Gastroesophageal sphincter (tissue), 3 donors: ENCODE data around the gene RPL32.

Source experiments
- EP300 ChIP-seq: sonication (generic); formaldehyde crosslinking; IDR thresholded peaks from one replicate; pipeline ENCODE4 v1.6.1; 2017; ENCODE audit warnings: antibody characterized with exemption, mild to moderate bottlenecking
- POLR2A ChIP-seq, 2 donors: fragments of 450-650 bp; IDR thresholded peaks; one replicate each; pipeline ENCODE4 v1.6.1; 2017; ENCODE audit warnings: antibody characterized with exemption in 2 of 2, mild to moderate bottlenecking in 2 of 2, moderate library complexity in 1 of 2
- TF ChIP-seq, protein P1 (sequence below), 4 experiments: fragments of 200-600 bp in 2 of 4; fragments of 450-650 bp in 2 of 4; sonication (generic) in 1 of 4; IDR thresholded peaks; one replicate each; pipeline ENCODE4 v1.5.1; 2017 to 2019; ENCODE audit warnings: antibody characterized with exemption in 4 of 4, mild to moderate bottlenecking in 2 of 4, moderate library complexity in 2 of 4

DNA sequence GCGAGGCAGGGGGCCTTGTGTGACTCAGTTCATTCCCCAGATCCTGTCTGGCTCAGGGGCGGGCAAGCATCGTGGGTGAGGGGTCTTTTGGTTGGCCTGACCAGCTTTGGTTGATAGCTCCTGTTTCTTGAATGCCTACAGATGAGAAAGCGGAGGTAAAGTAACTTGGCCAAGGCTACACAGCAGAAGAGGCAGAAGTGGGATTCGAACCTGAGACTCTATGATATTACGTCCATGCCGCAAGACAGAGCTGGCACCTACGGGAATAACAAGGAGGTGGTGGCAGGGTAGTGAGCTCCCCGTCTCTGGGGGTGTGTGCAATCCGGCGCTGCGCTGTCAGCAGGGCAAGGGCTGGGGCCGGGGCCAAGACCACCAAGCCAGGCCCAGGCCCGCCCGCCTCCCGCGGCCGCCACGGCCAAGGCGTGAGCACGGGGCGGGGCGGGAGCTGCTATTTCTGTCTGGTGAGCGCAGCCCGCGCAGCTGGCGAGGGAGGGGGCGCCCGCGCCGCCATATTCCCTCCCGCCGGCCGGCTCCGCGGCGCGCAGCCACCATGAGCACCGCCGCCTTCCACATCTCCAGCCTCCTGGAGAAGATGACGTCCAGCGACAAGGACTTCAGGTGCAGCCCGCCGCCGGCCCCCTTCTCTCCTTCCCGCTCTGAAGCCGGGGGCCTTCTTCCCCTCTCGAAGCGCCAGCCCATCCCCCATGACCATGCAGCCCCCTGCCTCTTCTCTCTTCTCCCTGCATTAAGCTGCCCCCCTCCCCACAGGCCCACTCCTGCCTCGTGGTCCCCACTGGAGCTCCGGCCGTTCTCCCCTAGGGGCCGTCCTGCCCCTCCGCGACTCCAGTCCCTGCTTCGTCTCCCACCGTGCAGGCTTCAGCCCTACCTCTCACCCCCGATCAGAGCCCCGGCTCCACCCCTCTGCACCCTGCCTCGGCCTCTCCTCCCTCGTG, 44.9 kb downstream of the RPL32 start, which contains the start of gene CAND2:
- TF ChIP-seq EP300: no peak
- TF ChIP-seq, protein P1, sequence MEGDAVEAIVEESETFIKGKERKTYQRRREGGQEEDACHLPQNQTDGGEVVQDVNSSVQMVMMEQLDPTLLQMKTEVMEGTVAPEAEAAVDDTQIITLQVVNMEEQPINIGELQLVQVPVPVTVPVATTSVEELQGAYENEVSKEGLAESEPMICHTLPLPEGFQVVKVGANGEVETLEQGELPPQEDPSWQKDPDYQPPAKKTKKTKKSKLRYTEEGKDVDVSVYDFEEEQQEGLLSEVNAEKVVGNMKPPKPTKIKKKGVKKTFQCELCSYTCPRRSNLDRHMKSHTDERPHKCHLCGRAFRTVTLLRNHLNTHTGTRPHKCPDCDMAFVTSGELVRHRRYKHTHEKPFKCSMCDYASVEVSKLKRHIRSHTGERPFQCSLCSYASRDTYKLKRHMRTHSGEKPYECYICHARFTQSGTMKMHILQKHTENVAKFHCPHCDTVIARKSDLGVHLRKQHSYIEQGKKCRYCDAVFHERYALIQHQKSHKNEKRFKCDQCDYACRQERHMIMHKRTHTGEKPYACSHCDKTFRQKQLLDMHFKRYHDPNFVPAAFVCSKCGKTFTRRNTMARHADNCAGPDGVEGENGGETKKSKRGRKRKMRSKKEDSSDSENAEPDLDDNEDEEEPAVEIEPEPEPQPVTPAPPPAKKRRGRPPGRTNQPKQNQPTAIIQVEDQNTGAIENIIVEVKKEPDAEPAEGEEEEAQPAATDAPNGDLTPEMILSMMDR (IDR thresholded peaks at IDR 0.05): peak in 1 of 4 experiments; percentile 24
- TF ChIP-seq POLR2A (IDR thresholded peaks at IDR 0.05): peak; percentile 55 to 56
